Transverse colon (tissue), 4 donors: Measurements from ENCODE around the gene GMEB2. TPM values are rescaled to one million over a fixed set of nuclear protein-coding genes. Genes with fewer than 3 reads are reported as not detected.

Experiments used
- DNase-seq: peaks from one replicate; pipeline ENCODE4 v3.0.0-alpha.2; 2019
- H3K27ac ChIP-seq, 4 donors: fragments of 200-600 bp; sonication (generic); 2 replicates each; pipeline ENCODE4 v1.5.1; 2016 to 2018; ENCODE audit warnings: inconsistent platforms in 4 of 4
- H3K27me3 ChIP-seq: fragments of 200-600 bp; sonication (generic); 2 replicates; pipeline ENCODE4 v1.5.1; 2017; ENCODE audit warnings: inconsistent platforms
- H3K36me3 ChIP-seq, 4 donors: fragments of 200-600 bp; sonication (generic); 2 replicates each; pipeline ENCODE4 v1.5.1; 2017 to 2019; ENCODE audit warnings: inconsistent platforms in 4 of 4
- H3K4me1 ChIP-seq, 4 donors: fragments of 200-600 bp; sonication (generic); 2 replicates each; pipeline ENCODE4 v1.5.1; 2017 to 2020; ENCODE audit warnings: inconsistent platforms in 4 of 4
- H3K4me3 ChIP-seq, 4 donors: fragments of 200-600 bp; sonication (generic); 1 replicate in 1 of 4; 2 replicates in 3 of 4; pipeline versions ENCODE4 v1.5.1 to v1.6.1; 2017 to 2019; ENCODE audit warnings: inconsistent platforms in 4 of 4
- H3K9me3 ChIP-seq, 2 donors: fragments of 200-600 bp; sonication (generic); 2 replicates each; pipeline ENCODE4 v1.5.1; 2017 to 2019; ENCODE audit warnings: inconsistent platforms in 2 of 2
- CTCF ChIP-seq, 5 experiments: fragments of 200-600 bp in 3 of 5; fragments of 450-650 bp in 2 of 5; sonication (generic) in 3 of 5; IDR thresholded peaks; 1 replicate in 2 of 5; 2 replicates in 3 of 5; pipeline ENCODE4 v1.5.1; 2016 to 2017; ENCODE audit warnings: antibody characterized with exemption in 5 of 5, inconsistent platforms in 3 of 5, mild to moderate bottlenecking in 2 of 5, moderate library complexity in 1 of 5
- EP300 ChIP-seq: sonication (generic); formaldehyde crosslinking; IDR thresholded peaks from one replicate; pipeline ENCODE4 v1.6.1; 2017; ENCODE audit warnings: antibody characterized with exemption, low read depth
- POLR2A ChIP-seq: fragments of 450-650 bp; IDR thresholded peaks from one replicate; pipeline ENCODE4 v1.6.1; 2016; ENCODE audit warnings: antibody characterized with exemption, mild to moderate bottlenecking, moderate library complexity
- POLR2AphosphoS5 ChIP-seq, 3 donors: sonication (generic); formaldehyde crosslinking; IDR thresholded peaks; one replicate each; pipeline ENCODE4 v1.6.1; 2016; ENCODE audit warnings: antibody characterized with exemption in 3 of 3
- WGBS, 2 donors: methylation state at CpG; one replicate each; pipeline ENCODE4 v1.1.5; 2018; ENCODE audit warnings: low coverage in 1 of 2; 5-methylcytosine and 5-hydroxymethylcytosine counted together
- in situ Hi-C, 4 donors: fragments of 200-750 bp; cut with MboI; loops; one replicate each; pipeline versions ENCODE4 v1.15.0 to v1.15.1; 2017; ENCODE audit warnings: low sequenced_read_pairs in 3 of 4, low pct_ligation_motif_present in 1 of 4, low pct_unique_long_range_greater_than_20kb in 1 of 4
- intact Hi-C: fragments of 100-400 bp; cut with DNase I; formaldehyde crosslinking; loops from one replicate; pipeline ENCODE4 v1.15.1; 2023; ENCODE audit warnings: low total_unique reads
- total RNA-seq, 4 donors: library from RNA; depleted of rRNA; stranded (reverse); fragments of >200 nt; gene quantifications; one replicate each; pipeline ENCODE4 v1.1.0, GENCODE V29; 2016

The GMEB2 gene
- total RNA-seq, 4 donors from 2014 or later, result 9.0 to 20.3 (median 13.5) TPM

DNA sequence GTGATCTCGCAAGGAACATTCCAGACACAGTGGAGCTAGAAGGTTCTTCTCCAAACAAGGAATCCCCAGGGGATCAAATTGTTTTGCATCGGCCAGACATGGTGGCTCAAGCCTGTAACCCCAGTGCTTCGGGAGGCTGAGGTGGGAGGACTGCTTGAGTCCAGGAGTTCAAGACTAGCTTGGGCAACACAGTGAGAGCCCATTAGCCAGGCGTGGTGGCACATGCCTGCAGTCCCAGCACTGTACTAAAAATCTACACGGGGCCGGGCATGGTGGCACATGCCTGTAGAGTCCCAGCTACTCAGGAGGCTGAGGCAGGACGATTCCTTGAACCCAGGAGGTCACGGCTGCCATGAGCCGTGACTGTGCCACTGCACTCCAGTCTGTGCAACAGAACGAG, 15.3 kb downstream of the GMEB2 start:
- no peaks in the 10 kb centered on the region for H3K27me3 ChIP-seq
- WGBS, 2 donors, result 71 to 90% methylated on average over 1 to 10 of the region's 10 CpGs
- H3K9me3 ChIP-seq, result no peaks in the 10 kb centered on the region
- TF ChIP-seq EP300 (no peak), POLR2AphosphoS5 (IDR thresholded peaks at IDR 0.05) (no peak), CTCF (IDR thresholded peaks at IDR 0.05) (no peak), POLR2A (no peak)
- no peak overlapping the region for H3K4me3 ChIP-seq
- in situ Hi-C loops (no loop called here), intact Hi-C loops (no loop called here)
- peaks cover 0 to 10% (median 0%) of the 10 kb centered on the region in 4 donors for H3K36me3 ChIP-seq
- no peak overlapping the region for H3K27ac ChIP-seq
- no peak for DNase-seq
- no peaks in the 10 kb centered on the region for H3K4me1 ChIP-seq

DNA sequence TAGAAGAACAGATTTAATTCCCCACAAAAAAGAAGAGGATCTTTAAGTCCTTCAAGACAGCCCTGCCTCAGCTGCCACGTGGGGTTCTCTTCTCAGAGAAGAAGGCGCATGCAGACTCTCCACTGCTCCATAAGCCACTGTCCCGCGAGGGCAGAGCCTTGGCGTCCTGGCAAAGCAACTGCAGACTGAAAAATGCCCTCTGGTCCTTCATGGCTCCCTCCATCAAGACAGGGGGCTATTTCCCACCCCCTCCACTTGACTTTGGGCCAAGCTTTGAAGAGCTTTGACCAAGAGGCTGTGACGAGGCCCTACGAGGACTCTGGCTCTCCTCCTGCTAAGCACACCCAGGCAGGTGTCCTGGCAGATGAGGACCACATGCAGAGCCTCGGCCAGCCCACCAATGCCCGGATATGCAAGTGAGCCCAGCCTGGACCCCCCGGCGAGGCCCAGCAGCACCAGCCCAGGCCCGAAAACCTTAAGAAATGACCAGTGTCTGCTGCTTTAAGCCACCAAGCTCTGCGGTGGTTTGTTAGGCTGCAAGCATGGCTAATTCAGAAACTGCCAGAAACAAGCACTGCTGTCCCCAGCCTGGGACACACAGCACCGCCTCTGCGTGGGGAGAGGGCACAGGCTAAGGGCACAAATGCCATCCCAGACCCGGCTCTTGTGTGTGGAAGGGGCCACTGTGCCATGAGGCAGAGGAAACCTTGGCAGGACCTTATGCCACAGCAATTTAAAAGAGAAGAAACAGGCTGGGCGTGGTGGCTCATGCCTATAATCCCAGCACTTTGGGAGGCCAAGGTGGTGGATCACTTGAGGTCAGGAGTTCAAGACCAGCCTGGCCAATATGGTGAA, 16.1 kb downstream of the GMEB2 start:
- intact Hi-C loops, result no loop called here

GRCh38 chr20:63606686-63607085, 20.2 kb downstream of the GMEB2 start:
- in situ Hi-C loops, result no loop called here

More for the DNA sequence above, 16.1 kb downstream of the GMEB2 start:
- Histone ChIP-seq H3K27me3 (no peaks in the 10 kb centered on the region), H3K4me1 (no peaks in the 10 kb centered on the region), H3K36me3 (peaks cover 0 to 8% (median 0%) of the 10 kb centered on the region in 4 donors), H3K27ac (no peak overlapping the region), H3K9me3 (no peaks in the 10 kb centered on the region), H3K4me3 (no peak overlapping the region)
- in situ Hi-C loops, result no loop called here
- DNase-seq, result no peak
- WGBS, 2 donors, result 67 to 94% methylated on average over 1 to 17 of the region's 17 CpGs
- TF ChIP-seq CTCF (IDR thresholded peaks at IDR 0.05), result no peak
- no peak for TF ChIP-seq POLR2AphosphoS5 (IDR thresholded peaks at IDR 0.05)
- TF ChIP-seq POLR2A, result no peak
- TF ChIP-seq EP300, result no peak

More at GRCh38 chr20:63606686-63607085, 20.2 kb downstream of the GMEB2 start:
- Histone ChIP-seq H3K4me1 (no peaks in the 10 kb centered on the region), H3K27me3 (no peaks in the 10 kb centered on the region), H3K36me3 (peaks cover 0 to 14% (median 7%) of the 10 kb centered on the region in 4 donors), H3K9me3 (no peaks in the 10 kb centered on the region), H3K4me3 (no peak overlapping the region), H3K27ac (no peak overlapping the region)
- 84 to 100% methylated on average over 1 to 9 of the region's 9 CpGs for WGBS, 2 donors
- no peak for TF ChIP-seq POLR2AphosphoS5 (IDR thresholded peaks at IDR 0.05)
- TF ChIP-seq CTCF (IDR thresholded peaks at IDR 0.05), result no peak
- no peak for TF ChIP-seq EP300
- no peak for TF ChIP-seq POLR2A
- intact Hi-C loops, result no loop called here
- DNase-seq, result no peak
